ENCODE data around the gene AHSG.

Gene AHSG

DNA sequence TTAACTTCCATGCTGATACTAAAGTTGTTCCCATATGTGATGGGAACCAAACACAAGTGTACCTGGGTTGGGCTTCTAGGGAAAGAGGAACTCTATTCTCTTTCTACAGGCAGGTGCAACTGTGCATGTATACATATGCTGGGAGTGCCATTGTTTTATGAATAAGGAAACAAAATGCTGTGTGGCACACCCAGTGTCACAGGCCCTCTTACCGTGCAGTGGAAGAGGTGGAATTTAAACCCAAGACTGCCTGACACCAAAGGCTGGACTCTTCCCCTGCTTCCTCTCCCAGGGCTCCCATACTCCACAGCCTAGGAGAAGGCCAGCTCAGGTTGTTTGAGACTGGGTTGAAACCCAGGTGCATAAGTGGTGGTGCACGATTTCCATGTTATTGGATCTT lies 25.4 kb downstream of the AHSG start:
- no peak overlapping the region for H3K4me3 Mint-ChIP-seq
- peaks cover 14% of the 10 kb centered on the region for H3K4me1 Mint-ChIP-seq (ENCODE audit: low read depth)
- H3K9me3 Mint-ChIP-seq (ENCODE audit: low read depth), result no peaks in the 10 kb centered on the region
- no peaks in the 10 kb centered on the region for H3K36me3 Mint-ChIP-seq
- H3K27me3 Mint-ChIP-seq, result peaks cover 3% of the 10 kb centered on the region
- H3K27ac Mint-ChIP-seq, result no peak overlapping the region

- H3K4me3 Mint-ChIP-seq, result no peak within 1 kb of the TSS
- peaks cover 23% of the 10 kb centered on the region for H3K4me1 Mint-ChIP-seq (ENCODE audit: low read depth)
- peaks cover 3% of the 10 kb centered on the region for H3K27me3 Mint-ChIP-seq
- no peaks in the 10 kb centered on the region for H3K36me3 Mint-ChIP-seq
- H3K9me3 Mint-ChIP-seq (ENCODE audit: low read depth), result no peaks in the 10 kb centered on the region
- no peak within 1 kb of the TSS for H3K27ac Mint-ChIP-seq
Observed at GRCh38 chr3:186639778-186640472, 27.1 kb downstream of the AHSG start, which contains the start of gene FETUB. Gene FETUB (plus strand): TSS chr3:186640399. CDS start chr3:186640461, 62 bp downstream.

- peaks cover 3% of the 10 kb centered on the region for H3K27me3 Mint-ChIP-seq
- H3K4me1 Mint-ChIP-seq (ENCODE audit: low read depth), result peaks cover 23% of the 10 kb centered on the region
- no peak overlapping the region for H3K27ac Mint-ChIP-seq
Observed at GRCh38 chr3:186640473-186640818, 27.6 kb downstream of the AHSG start.

GRCh38 chr3:186640929-186641328 lies 28.1 kb downstream of the AHSG start:
- Mint-ChIP-seq H3K27ac (no peak overlapping the region), H3K4me3 (no peak overlapping the region), H3K9me3 (ENCODE audit: low read depth) (no peaks in the 10 kb centered on the region), H3K4me1 (ENCODE audit: low read depth) (peaks cover 23% of the 10 kb centered on the region), H3K27me3 (peaks cover 3% of the 10 kb centered on the region), H3K36me3 (no peaks in the 10 kb centered on the region)

More at GRCh38 chr3:186640473-186640818, 27.6 kb downstream of the AHSG start:
- Mint-ChIP-seq H3K4me3 (no peak overlapping the region), H3K36me3 (no peaks in the 10 kb centered on the region), H3K9me3 (ENCODE audit: low read depth) (no peaks in the 10 kb centered on the region)

DNA sequence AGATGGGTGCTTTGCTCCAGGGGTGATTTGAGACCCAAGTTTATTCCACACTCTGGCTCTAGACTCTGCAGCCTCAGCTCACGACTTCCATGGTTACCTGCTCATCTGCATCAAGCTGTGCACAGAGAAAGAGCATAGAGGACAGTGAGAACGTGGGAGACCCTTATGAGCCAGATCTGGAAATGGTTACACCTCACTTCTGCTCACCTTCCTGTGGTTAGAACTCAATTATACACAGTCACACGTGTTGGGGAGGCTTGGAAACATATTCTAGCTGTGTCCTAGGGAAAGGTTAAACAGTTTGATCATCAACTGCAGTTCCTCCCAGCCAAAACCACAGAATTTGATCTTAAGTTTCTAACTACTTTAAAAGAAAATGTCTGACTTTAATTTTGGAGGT lies 29.2 kb downstream of the AHSG start:
- Mint-ChIP-seq H3K27me3 (peaks cover under 1% of the 10 kb centered on the region), H3K36me3 (no peaks in the 10 kb centered on the region), H3K4me1 (ENCODE audit: low read depth) (peaks cover 23% of the 10 kb centered on the region), H3K4me3 (no peak overlapping the region), H3K27ac (no peak overlapping the region), H3K9me3 (ENCODE audit: low read depth) (no peaks in the 10 kb centered on the region)

GRCh38 chr3:186643493-186643892 lies 30.6 kb downstream of the AHSG start:
- Mint-ChIP-seq H3K27ac (peak overlapping the region; percentile 37), H3K27me3 (no peaks in the 10 kb centered on the region), H3K36me3 (no peaks in the 10 kb centered on the region), H3K9me3 (ENCODE audit: low read depth) (no peaks in the 10 kb centered on the region), H3K4me1 (ENCODE audit: low read depth) (peaks cover 23% of the 10 kb centered on the region), H3K4me3 (no peak overlapping the region)

- Mint-ChIP-seq H3K27me3 (no peaks in the 10 kb centered on the region), H3K4me3 (no peak overlapping the region), H3K27ac (no peak overlapping the region), H3K36me3 (no peaks in the 10 kb centered on the region), H3K4me1 (ENCODE audit: low read depth) (peaks cover 23% of the 10 kb centered on the region), H3K9me3 (ENCODE audit: low read depth) (no peaks in the 10 kb centered on the region)
Observed at GRCh38 chr3:186644683-186645082, 31.8 kb downstream of the AHSG start.

- H3K4me1 Mint-ChIP-seq (ENCODE audit: low read depth), result peaks cover 22% of the 10 kb centered on the region
- no peaks in the 10 kb centered on the region for H3K27me3 Mint-ChIP-seq
- H3K27ac Mint-ChIP-seq, result no peak overlapping the region
- no peaks in the 10 kb centered on the region for H3K9me3 Mint-ChIP-seq (ENCODE audit: low read depth)
- H3K4me3 Mint-ChIP-seq, result no peak overlapping the region
- H3K36me3 Mint-ChIP-seq, result no peaks in the 10 kb centered on the region
Observed at GRCh38 chr3:186646106-186646505, 33.2 kb downstream of the AHSG start.

DNA sequence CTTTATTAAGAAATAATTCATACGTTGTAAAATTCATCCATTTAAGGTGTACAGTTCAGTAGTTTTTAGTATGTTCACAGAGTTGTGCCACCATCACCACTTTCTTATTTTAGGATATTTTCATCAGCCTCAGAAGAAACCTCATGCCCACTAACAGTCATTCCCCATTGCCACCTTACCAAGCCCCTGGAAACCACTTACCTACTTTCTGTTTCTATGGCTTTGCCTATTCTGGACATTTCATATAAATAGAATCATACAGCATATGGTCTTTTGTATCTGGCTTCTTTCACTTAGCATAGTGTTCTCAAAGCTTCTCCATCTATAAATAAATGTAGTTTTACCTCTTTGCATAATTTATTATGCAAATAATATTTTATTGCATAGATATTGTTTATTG lies 34.0 kb downstream of the AHSG start:
- H3K4me1 Mint-ChIP-seq (ENCODE audit: low read depth), result peaks cover 21% of the 10 kb centered on the region
- H3K27ac Mint-ChIP-seq, result no peak overlapping the region
- H3K4me3 Mint-ChIP-seq, result no peak overlapping the region
- H3K27me3 Mint-ChIP-seq, result no peaks in the 10 kb centered on the region
- no peaks in the 10 kb centered on the region for H3K9me3 Mint-ChIP-seq (ENCODE audit: low read depth)
- no peaks in the 10 kb centered on the region for H3K36me3 Mint-ChIP-seq

- Mint-ChIP-seq H3K4me1 (ENCODE audit: low read depth) (peaks cover 6% of the 10 kb centered on the region), H3K4me3 (no peak overlapping the region), H3K27ac (no peak overlapping the region), H3K27me3 (no peaks in the 10 kb centered on the region), H3K9me3 (ENCODE audit: low read depth) (no peaks in the 10 kb centered on the region), H3K36me3 (no peaks in the 10 kb centered on the region)
Observed at GRCh38 chr3:186648851-186649250, 36.0 kb downstream of the AHSG start.

DNA sequence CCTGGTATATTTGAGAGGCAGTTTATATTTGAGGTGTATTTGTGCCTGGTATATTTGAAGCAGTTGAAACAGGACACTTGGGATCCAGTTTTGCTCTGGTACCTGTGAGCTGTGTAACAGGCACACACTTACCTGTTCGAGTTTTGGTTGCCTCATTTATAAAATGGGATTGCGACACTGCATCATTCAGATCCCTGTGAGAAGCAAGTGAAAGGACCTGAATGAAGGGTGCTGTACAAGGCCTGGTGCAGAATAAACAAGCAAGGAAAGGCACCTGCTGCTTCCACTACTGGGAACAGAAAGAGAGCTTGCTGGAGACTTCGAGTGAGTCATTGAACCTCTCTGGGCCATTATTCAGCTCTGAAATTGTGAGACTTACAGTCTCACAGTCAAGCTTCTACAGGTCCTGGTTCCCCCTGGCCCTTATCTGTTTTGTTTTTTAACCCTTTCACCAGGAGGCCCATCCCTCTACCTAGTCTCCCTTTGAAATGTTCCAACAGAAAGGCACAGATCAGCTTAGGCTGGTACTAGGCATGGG lies 38.9 kb downstream of the AHSG start:
- no peak overlapping the region for H3K4me3 Mint-ChIP-seq
- H3K9me3 Mint-ChIP-seq (ENCODE audit: low read depth), result no peaks in the 10 kb centered on the region
- H3K27me3 Mint-ChIP-seq, result peaks cover 1% of the 10 kb centered on the region
- H3K27ac Mint-ChIP-seq, result no peak overlapping the region
- no peaks in the 10 kb centered on the region for H3K4me1 Mint-ChIP-seq (ENCODE audit: low read depth)
- no peaks in the 10 kb centered on the region for H3K36me3 Mint-ChIP-seq

- peaks cover 3% of the 10 kb centered on the region for H3K27me3 Mint-ChIP-seq
- no peak overlapping the region for H3K4me3 Mint-ChIP-seq
- no peaks in the 10 kb centered on the region for H3K9me3 Mint-ChIP-seq (ENCODE audit: low read depth)
- H3K4me1 Mint-ChIP-seq (ENCODE audit: low read depth), result no peaks in the 10 kb centered on the region
- H3K27ac Mint-ChIP-seq, result no peak overlapping the region
- H3K36me3 Mint-ChIP-seq, result no peaks in the 10 kb centered on the region
Observed at GRCh38 chr3:186653080-186653707, 40.3 kb downstream of the AHSG start.

- Mint-ChIP-seq H3K27ac (no peak overlapping the region), H3K36me3 (no peaks in the 10 kb centered on the region), H3K4me3 (no peak overlapping the region), H3K27me3 (peaks cover 7% of the 10 kb centered on the region), H3K4me1 (ENCODE audit: low read depth) (no peaks in the 10 kb centered on the region), H3K9me3 (ENCODE audit: low read depth) (no peaks in the 10 kb centered on the region)
Observed at GRCh38 chr3:186653984-186654383, 41.1 kb downstream of the AHSG start.

DNA sequence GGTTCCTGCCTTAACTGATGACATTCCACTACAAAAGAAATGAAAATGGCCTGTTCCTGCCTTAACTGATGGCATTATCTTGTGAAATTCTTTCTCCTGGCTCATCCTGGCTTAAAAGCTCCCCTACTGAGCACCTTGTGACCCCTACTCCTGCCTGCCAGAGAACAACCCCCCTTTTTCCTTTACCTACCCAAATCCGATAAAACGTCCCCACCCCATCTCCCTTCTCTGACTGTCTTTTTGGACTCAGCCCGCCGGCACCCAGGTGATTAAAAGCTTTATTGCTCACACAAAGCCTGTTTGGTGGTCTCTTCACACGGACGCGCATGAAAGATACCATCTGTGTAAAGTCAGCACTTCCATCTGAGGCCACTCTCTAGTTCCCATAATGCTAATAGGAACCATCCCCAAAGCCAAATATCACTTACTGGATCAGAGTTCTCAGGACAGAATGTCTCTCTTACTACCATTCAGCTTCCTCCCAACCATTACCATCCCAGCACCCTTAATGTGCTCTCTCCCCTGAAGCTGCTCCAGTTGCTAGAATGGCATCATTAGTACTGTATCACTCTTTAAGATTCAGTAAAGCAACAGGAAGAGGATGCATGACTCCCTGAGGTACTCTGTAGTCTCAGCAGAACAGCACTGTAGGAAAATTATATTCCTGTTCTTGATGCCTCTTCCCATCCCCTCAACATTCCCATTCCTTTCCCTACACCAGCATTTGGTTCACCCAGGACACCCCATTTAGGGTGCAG lies 50.7 kb downstream of the AHSG start:
- H3K4me3 Mint-ChIP-seq, result no peak overlapping the region
- H3K4me1 Mint-ChIP-seq (ENCODE audit: low read depth), result no peaks in the 10 kb centered on the region
- no peaks in the 10 kb centered on the region for H3K36me3 Mint-ChIP-seq
- no peak overlapping the region for H3K27ac Mint-ChIP-seq
- H3K9me3 Mint-ChIP-seq (ENCODE audit: low read depth), result no peaks in the 10 kb centered on the region
- peaks cover 7% of the 10 kb centered on the region for H3K27me3 Mint-ChIP-seq

DNA sequence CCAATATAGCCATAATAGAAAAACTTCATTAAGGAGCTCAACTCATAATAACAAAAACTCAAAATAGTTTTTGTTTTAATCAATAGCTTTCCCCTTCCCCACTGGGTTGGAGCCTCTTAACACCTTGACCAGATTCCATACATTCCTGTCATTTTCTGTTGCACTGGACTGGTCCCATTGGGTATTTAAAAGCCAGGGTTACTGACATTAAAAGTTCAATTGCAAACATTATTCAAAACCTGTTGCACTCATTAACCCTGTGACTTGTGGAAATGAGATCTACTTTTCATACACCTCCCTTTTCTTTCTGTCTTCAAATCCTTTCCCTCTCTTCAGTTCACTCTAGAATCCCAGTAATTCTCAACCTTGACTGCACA lies 51.2 kb downstream of the AHSG start:
- no peaks in the 10 kb centered on the region for H3K4me1 Mint-ChIP-seq (ENCODE audit: low read depth)
- no peak overlapping the region for H3K27ac Mint-ChIP-seq
- H3K27me3 Mint-ChIP-seq, result peaks cover 5% of the 10 kb centered on the region
- H3K36me3 Mint-ChIP-seq, result no peaks in the 10 kb centered on the region
- no peak overlapping the region for H3K4me3 Mint-ChIP-seq
- H3K9me3 Mint-ChIP-seq (ENCODE audit: low read depth), result no peaks in the 10 kb centered on the region
